ENCODE measurements around the gene RSL1D1. TPM values are rescaled to one million over a fixed set of nuclear protein-coding genes. Genes with fewer than 3 reads are reported as not detected.

Gene RSL1D1
- total and polyA plus RNA-seq, 9 of the 15 experiments (the other 6 are each of a cell fraction or from before 2014, with no cell fraction given), result 259 to 753 (median 373) TPM

GRCh38 chr16:11799509-11800381 is 51.6 kb downstream of the RSL1D1 start (continued):
- TF ChIP-seq ZNF592 (IDR thresholded peaks at IDR 0.05) (peak; percentile 24; the same call in 1 of the 2 replicates), KDM5B (IDR thresholded peaks at IDR 0.05; ENCODE audit: insufficient replicate concordance, low read depth, low read length) (peak; percentile 19), PHTF2 (CRISPR knock-in tag; IDR thresholded peaks at IDR 0.05) (no peak), MGA (IDR thresholded peaks at IDR 0.05) (peak; percentile 19; the same call in 1 of the 2 replicates), KAT7 (CRISPR knock-in tag; IDR thresholded peaks at IDR 0.05; ENCODE audit: borderline replicate concordance) (no peak), JUN (IDR thresholded peaks at IDR 0.05; ENCODE audit: borderline replicate concordance, low read depth, low read length) (no peak), JUN (CRISPR knock-in tag; IDR thresholded peaks at IDR 0.05; ENCODE audit: borderline replicate concordance) (no peak), SRSF9 (IDR thresholded peaks at IDR 0.05; ENCODE audit: borderline replicate concordance, low read depth, low read length) (no peak), SMARCE1 (IDR thresholded peaks at IDR 0.05) (peak; percentile 32; the same call in 1 of the 2 replicates), ZNF232 (CRISPR knock-in tag; IDR thresholded peaks at IDR 0.05) (no peak)

Data from K562 (cell line).